ENCODE results near the gene ANXA2R. TPM values are rescaled to one million over a fixed set of nuclear protein-coding genes. Genes with fewer than 3 reads are reported as not detected.
A peak's percentile ranks its signal among the peaks of the same experiment; 100 is the strongest.

Gene ANXA2R
- total and polyA plus RNA-seq, 9 of the 15 experiments (the other 6 are each of a cell fraction or from before 2014, with no cell fraction given), result 2.1 to 4.8 (median 3.4) TPM

- FAIRE-seq, result peak; percentile 82
- H3K4me3 ChIP-seq, result peak overlapping the region; percentile 43
- TSS peak; percentile 74 for BruUV-seq (replicated peaks)
- H3K79me2 ChIP-seq (ENCODE audit: control insufficient read depth, insufficient read depth, low read length), result peaks cover 29% of the 10 kb centered on the region
- ATAC-seq, result peak; percentile 80
- peaks cover 3% of the 10 kb centered on the region; the same call in 1 of the 2 replicates for H3K9me3 ChIP-seq (replicated peaks; ENCODE audit: control insufficient read depth, insufficient read depth, low read depth, low read length)
- peak overlapping the region; percentile 80 for H3K27ac ChIP-seq (ENCODE audit: extremely low read depth, low read depth, low read length)
- peaks cover 6 to 26% of the 10 kb centered on the region in 2 experiments; a peak in 4 of 5 replicates for H3K4me1 ChIP-seq (replicated peaks in 1 of 2; ENCODE audit: control insufficient read depth in 2 of 2, insufficient read depth in 2 of 2, low read length in 2 of 2)
- no peaks in the 10 kb centered on the region for H3K27me3 ChIP-seq (ENCODE audit: control insufficient read depth in 2 of 2, insufficient read depth in 2 of 2, low read length in 2 of 2)
- no peaks in the 10 kb centered on the region for H3K36me3 ChIP-seq (ENCODE audit: control insufficient read depth, insufficient read depth, low read length)
- POLR2A ChIA-PET, result interaction anchor here (0.9 to 1.9 kb wide), 13 partner anchors 10 to 126 kb away, joined by 3 to 19 read pairs (median 3); partner anchors contain the start of gene ZNF131
- H3K4me2 ChIP-seq (ENCODE audit: insufficient read depth, low read length), result peak overlapping the region; percentile 87
- no peaks in the 10 kb centered on the region for H4K20me1 ChIP-seq (replicated peaks; ENCODE audit: control insufficient read depth, insufficient read depth, low read length)
- in situ Hi-C loops (cut with MboI) (no loop called here), intact Hi-C loops (cut with micrococcal nuclease) (loop anchor here (1.0 to 5.0 kb wide), 4 partner anchors 13 to 82 kb away; partner anchors contain the start of gene ANXA2R)
- H2AFZ ChIP-seq (ENCODE audit: low read depth, low read length), result peak overlapping the region; percentile 90
- no peaks in the 10 kb centered on the region for H3K9me1 ChIP-seq (ENCODE audit: control insufficient read depth, insufficient read depth, low read length)
- 15% methylated on average over 52 of the region's 52 CpGs for WGBS (ENCODE audit: insufficient coverage, low coverage, missing lambda C conversion rate)
- peak overlapping the region; percentile 82 to 93 for H3K9ac ChIP-seq (ENCODE audit: insufficient read depth in 1 of 2, low read depth in 2 of 2, low read length in 2 of 2)
- CTCF ChIA-PET (ENCODE audit: low intra/inter-chr PET ratio), result interaction anchor here (1.2 to 1.5 kb wide), 3 partner anchors 44 to 85 kb away, joined by 3 to 6 read pairs (median 4); partner anchors contain the start of gene ANXA2R
- DNase-seq (ENCODE audit: extremely low read depth in 1 of 4, low spot score in 3 of 4), result peak; percentile 59 to 96 (median 65)
- TF ChIP-seq KDM1A (IDR thresholded peaks at IDR 0.05) (0 out of 4 replicates have a peak, but pooled peaks of 1 of the 2 experiments have one; percentile 47), ZNF24 (IDR thresholded peaks at IDR 0.05) (peak; percentile 14), DEAF1 (CRISPR knock-in tag; IDR thresholded peaks at IDR 0.05) (peak; percentile 59), TOE1 (IDR thresholded peaks at IDR 0.05; ENCODE audit: borderline replicate concordance) (no peak), TOE1 (CRISPR knock-in tag; IDR thresholded peaks at IDR 0.05; ENCODE audit: borderline replicate concordance, low read depth) (0 out of 2 replicates have a peak, but pooled peaks have one; percentile 34), ZBTB7A (IDR thresholded peaks at IDR 0.05; ENCODE audit: borderline replicate concordance, control insufficient read depth, low read depth, low read length) (peak; percentile 39; the same call in 1 of the 2 replicates), NR4A1 (CRISPR knock-in tag; IDR thresholded peaks at IDR 0.05) (no peak), NR4A1 (tag; IDR thresholded peaks at IDR 0.05) (peak; percentile 46; the same call in 1 of the 2 replicates), CEBPG (CRISPR knock-in tag; IDR thresholded peaks at IDR 0.05) (0 out of 2 replicates have a peak, but pooled peaks have one; percentile 3), CEBPG (tag; conservative IDR thresholded peaks at IDR 0.05 in 1 of 2, IDR thresholded peaks at IDR 0.05 in 1 of 2) (peak in 1 of 2 experiments; percentile 24; a peak in 1 of 4 replicates), SIN3B (IDR thresholded peaks at IDR 0.05; ENCODE audit: low read depth) (0 out of 2 replicates have a peak, but pooled peaks have one; percentile 25), HBP1 (CRISPR knock-in tag; IDR thresholded peaks at IDR 0.05) (0 out of 2 replicates have a peak, but pooled peaks have one; percentile 21), ZKSCAN1 (IDR thresholded peaks at IDR 0.05; ENCODE audit: low read depth, low read length) (peak; percentile 40), MCM7 (IDR thresholded peaks at IDR 0.05) (no peak), ZBTB26 (CRISPR knock-in tag; IDR thresholded peaks at IDR 0.05) (no peak)
Measured at GRCh38 chr5:42994555-42995359, 45.4 kb downstream of the ANXA2R start.

Data from K562 (cell line).